Epithelial cell of proximal tubule (primary cell): Measurements from ENCODE around the gene SLC7A6. TPM values are rescaled to one million over a fixed set of nuclear protein-coding genes. Genes with fewer than 3 reads are reported as not detected.
"Not testable (repeated sequence)": the region's sequence is repeated elsewhere in the genome, so short reads cannot be mapped to it uniquely, and the experiment has no call there.

Experiments used
- DNase-seq: peaks from one replicate; pipeline ENCODE4 v3.0.0-alpha.2; 2011; ENCODE audit warnings: low read depth
- H3K4me3 ChIP-seq: 2 replicates; pipeline ENCODE4 v1.5.1; 2011; ENCODE audit warnings: low read depth, mild to moderate bottlenecking, low read length
- total RNA-seq: library from RNA; depleted of rRNA; stranded (reverse); fragments of >200 nt; gene quantifications from 2 replicates; pipeline ENCODE4 v1.2.3, GENCODE V29; 2015
- TF ChIP-seq, protein P1 (sequence below): conservative IDR thresholded peaks from 2 replicates; pipeline ENCODE4 v1.5.1; 2012; ENCODE audit warnings: low read depth, mild to moderate bottlenecking, low read length

Gene SLC7A6
- total RNA-seq, 1 donor from 2014 or later = 10.6 TPM

DNA sequence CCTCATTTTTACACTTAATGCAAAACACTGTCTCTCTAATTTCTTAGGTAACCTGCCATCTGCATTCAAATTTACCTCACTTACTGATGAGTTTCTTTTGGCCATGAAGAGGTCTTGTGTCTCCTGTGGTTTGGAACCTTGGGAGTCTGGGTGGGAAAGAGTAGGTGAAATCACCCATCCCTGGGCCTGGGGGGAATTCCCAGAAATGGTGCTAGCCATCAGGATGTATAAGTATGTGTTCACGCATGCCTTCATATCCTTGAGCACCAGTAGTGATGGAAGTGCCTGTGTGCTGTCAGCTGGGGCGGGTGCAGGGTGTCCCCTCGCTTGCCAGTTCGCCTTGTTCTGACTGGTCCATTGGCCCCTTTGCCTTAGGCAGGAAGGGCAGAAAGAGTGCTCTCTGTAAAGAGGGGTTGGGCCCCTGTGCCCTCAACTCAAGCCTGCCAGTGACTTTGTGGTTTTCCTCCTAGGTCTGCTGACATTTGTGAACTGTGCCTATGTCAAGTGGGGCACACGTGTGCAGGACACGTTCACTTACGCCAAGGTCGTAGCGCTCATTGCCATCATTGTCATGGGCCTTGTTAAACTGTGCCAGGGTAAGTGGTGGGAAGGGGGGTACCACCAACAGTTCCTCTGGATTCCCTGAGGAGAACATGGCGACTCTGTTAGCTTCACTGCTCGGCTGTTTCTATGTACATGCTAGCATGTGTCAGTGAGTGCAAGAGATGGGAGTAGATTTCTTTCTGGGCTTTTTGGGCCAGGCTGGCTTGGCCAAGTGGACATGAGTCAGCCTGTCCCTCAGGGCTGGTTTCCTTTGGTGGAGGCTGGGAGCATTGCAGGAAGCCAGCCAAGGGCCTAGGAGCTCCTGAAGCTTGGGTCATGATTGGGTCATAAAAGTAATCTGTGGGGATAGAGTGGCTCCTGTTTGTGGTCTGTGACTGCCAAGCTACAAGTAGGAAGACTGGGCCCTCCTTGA is 23.2 kb downstream of the SLC7A6 start:
- no peak for DNase-seq
- H3K4me3 ChIP-seq = no peak overlapping the region
- TF ChIP-seq, protein P1, sequence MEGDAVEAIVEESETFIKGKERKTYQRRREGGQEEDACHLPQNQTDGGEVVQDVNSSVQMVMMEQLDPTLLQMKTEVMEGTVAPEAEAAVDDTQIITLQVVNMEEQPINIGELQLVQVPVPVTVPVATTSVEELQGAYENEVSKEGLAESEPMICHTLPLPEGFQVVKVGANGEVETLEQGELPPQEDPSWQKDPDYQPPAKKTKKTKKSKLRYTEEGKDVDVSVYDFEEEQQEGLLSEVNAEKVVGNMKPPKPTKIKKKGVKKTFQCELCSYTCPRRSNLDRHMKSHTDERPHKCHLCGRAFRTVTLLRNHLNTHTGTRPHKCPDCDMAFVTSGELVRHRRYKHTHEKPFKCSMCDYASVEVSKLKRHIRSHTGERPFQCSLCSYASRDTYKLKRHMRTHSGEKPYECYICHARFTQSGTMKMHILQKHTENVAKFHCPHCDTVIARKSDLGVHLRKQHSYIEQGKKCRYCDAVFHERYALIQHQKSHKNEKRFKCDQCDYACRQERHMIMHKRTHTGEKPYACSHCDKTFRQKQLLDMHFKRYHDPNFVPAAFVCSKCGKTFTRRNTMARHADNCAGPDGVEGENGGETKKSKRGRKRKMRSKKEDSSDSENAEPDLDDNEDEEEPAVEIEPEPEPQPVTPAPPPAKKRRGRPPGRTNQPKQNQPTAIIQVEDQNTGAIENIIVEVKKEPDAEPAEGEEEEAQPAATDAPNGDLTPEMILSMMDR = no peak

DNA sequence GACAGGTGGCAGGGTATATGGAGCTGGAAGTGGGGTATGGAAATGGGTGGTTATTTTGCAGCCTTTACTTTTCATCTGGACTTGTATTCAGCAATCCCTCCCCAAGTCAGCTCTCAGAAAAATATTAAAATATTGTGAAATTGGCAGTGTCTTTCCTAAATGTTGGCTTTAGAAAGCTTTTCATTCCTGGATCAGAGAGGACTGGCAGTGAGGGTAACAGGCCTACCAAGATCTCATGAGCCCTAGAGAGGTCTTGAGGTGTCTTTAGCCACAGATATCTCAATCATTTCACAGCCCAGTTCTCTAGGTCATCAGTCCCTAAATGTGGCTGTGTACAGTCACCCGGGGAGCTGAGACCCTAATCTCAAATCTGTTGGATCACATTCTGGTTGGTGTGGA is 23.9 kb downstream of the SLC7A6 start:
- no peak overlapping the region for H3K4me3 ChIP-seq
- DNase-seq = no peak
- TF ChIP-seq, protein P1 = no peak

DNA sequence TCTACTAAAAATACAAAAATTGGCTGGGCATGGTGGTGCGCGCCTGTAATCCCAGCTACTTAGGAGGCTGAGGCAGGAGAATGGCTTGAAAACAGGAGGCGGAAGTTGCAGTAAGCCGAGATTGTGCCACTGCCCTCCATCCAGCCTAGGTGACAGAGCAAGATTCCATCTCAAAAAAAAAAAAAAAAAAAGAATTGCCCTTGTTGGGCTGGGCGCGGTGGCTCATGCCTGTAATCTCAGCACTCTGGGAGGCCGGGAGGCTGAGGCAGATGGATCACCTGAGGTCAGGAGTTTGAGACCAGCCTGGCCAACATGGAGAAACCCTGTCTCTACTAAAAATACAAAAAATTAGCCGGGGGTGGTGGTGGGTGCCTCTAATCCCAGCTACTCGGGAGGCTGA is 24.5 kb downstream of the SLC7A6 start:
- not testable (repeated sequence) for DNase-seq, H3K4me3 ChIP-seq

DNA sequence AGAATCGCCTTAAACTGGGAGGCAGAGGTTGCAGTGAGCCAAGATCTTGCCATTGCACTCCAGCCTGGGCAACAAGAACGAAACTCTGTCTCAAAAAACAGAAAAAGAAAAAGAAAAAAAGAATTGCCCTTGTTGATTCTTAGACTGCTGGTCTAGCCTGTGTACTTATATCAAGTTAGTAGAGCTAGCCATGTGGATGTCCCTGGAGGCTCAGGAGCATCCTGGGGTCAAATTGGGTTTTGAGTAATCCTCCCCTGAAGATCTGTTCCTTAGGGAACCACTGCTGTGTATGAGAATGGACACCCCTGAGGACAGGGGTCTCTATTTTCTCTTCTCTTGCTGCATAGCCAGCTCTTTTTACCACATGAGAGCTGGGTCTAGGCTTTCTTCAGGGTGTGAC is 24.9 kb downstream of the SLC7A6 start:
- TF ChIP-seq, protein P1 = no peak
- H3K4me3 ChIP-seq = no peak overlapping the region
- DNase-seq = no peak

DNA sequence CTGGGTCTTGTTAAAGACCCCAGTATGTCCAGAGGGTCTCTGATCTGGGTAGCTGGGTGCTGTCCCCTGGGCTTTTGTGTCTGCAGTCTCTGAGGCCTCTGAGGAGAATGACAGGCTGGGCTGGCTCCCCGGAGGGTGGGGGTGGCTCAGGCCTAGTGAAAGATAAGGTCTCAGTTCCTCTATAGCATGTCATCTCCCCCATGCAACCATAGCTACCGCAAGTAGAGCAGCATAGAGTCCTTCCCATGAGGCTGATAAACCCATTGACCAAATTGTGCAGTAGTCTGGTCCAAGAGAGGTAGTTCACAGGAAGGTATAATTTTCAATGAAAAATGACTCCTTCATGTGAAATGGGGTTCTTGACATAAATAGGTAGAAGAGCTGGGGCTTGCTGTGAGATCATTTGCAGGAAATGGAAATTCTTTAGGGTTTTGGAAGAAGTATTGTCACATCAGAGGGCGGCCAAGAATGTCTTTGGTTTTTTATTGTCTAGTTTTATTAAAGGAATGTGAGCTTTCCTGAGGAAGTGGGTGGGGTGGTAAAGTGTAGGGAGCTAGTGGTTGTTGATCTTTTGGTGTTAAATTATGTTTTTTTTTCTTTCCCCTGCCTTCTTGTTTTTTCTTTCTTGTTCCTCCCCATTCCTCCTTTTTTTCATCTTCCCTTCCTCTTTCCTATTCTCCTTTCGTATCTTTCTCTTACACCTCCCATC is 25.4 kb downstream of the SLC7A6 start:
- H3K4me3 ChIP-seq = no peak overlapping the region
- TF ChIP-seq, protein P1 = no peak
- DNase-seq = no peak

DNA sequence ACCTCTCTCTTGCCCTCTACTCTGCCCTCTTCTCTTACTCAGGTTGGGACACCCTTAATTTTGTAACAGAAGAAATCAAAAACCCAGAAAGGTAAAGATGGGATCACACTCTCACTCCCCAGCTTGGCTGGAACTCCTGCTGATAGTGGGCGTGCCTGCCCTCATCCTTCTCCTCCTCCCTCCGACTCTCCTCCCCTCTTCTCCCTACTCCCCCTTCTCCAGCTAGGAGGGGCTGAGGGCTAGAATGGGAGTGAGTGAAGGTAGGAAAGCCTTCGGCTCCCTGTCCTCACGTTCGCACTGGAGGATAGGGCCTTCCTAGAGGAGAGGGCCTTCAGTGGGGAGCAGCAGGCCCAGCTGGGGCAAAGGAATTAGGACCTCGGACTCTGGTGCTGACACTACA is 26.1 kb downstream of the SLC7A6 start:
- TF ChIP-seq, protein P1 = no peak
- DNase-seq = no peak
- no peak overlapping the region for H3K4me3 ChIP-seq

DNA sequence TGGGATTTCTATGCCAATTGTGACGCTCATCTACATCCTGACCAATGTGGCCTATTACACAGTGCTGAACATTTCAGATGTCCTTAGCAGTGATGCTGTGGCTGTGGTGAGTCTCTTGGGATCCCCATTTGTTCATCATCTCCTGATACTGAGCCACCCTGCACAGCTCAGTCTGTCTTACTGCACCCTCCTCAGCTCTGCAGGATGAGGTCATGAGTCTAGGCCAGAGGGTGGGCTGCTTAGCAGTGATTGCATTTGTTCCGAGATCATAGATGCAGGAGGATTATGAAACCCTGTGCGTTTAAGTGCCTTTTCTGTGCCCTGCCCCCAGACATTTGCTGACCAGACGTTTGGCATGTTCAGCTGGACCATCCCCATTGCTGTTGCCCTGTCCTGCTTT is 26.9 kb downstream of the SLC7A6 start:
- DNase-seq = no peak
- TF ChIP-seq, protein P1 = no peak

More for the DNA sequence above, 26.9 kb downstream of the SLC7A6 start:
- no peak overlapping the region for H3K4me3 ChIP-seq
